ENCODE results near the gene GNPDA1. TPM values are rescaled to one million over a fixed set of nuclear protein-coding genes. Genes with fewer than 3 reads are reported as not detected.
"Not testable (repeated sequence)": the region's sequence is repeated elsewhere in the genome, so short reads cannot be mapped to it uniquely, and the experiment has no call there.

The GNPDA1 gene
- total RNA-seq, 4 donors from 2014 or later: 14.9 to 31.9 (median 23.5) TPM

- Histone ChIP-seq H3K4me3 (no peak overlapping the region), H3K36me3 (no peaks in the 10 kb centered on the region), H3K27ac (peak overlapping the region in 1 of 4 donors; percentile 18), H3K9me3 (no peaks in the 10 kb centered on the region), H3K27me3 (no peaks in the 10 kb centered on the region), H3K4me1 (no peaks in the 10 kb centered on the region)
- TF ChIP-seq POLR2A (IDR thresholded peaks at IDR 0.05) (no peak), CTCF (IDR thresholded peaks at IDR 0.05) (no peak)
- DNase-seq: peak in 1 of 3 donors; percentile 54
Measured at GRCh38 chr5:142053426-142054151, 40.8 kb upstream of the GNPDA1 start.

- not testable (repeated sequence) for H3K4me3 ChIP-seq, DNase-seq, H3K4me1 ChIP-seq, H3K27ac ChIP-seq, H3K27me3 ChIP-seq, H3K36me3 ChIP-seq, H3K9me3 ChIP-seq
Measured at GRCh38 chr5:142052026-142052425, 39.2 kb upstream of the GNPDA1 start.

GRCh38 chr5:142048272-142048671, 35.4 kb upstream of the GNPDA1 start:
- Histone ChIP-seq H3K27me3 (no peaks in the 10 kb centered on the region), H3K36me3 (no peaks in the 10 kb centered on the region), H3K4me3 (no peak overlapping the region), H3K27ac (no peak overlapping the region), H3K4me1 (no peaks in the 10 kb centered on the region), H3K9me3 (no peaks in the 10 kb centered on the region)
- DNase-seq: no peak
- no peak for TF ChIP-seq CTCF (IDR thresholded peaks at IDR 0.05)

GRCh38 chr5:142046191-142046590, 33.4 kb upstream of the GNPDA1 start:
- Histone ChIP-seq H3K27ac (no peak overlapping the region), H3K9me3 (no peaks in the 10 kb centered on the region), H3K4me3 (no peak overlapping the region), H3K27me3 (no peaks in the 10 kb centered on the region), H3K36me3 (no peaks in the 10 kb centered on the region), H3K4me1 (no peaks in the 10 kb centered on the region)
- DNase-seq: no peak
- no peak for TF ChIP-seq CTCF (IDR thresholded peaks at IDR 0.05)
- TF ChIP-seq POLR2A (IDR thresholded peaks at IDR 0.05): no peak

GRCh38 chr5:142040881-142041280, 28.1 kb upstream of the GNPDA1 start:
- not testable (repeated sequence) for H3K9me3 ChIP-seq, H3K4me1 ChIP-seq, H3K27ac ChIP-seq, DNase-seq, H3K4me3 ChIP-seq, H3K36me3 ChIP-seq, H3K27me3 ChIP-seq

- DNase-seq: no peak
- no peaks in the 10 kb centered on the region for H3K36me3 ChIP-seq
- H3K27ac ChIP-seq: no peak overlapping the region
- no peaks in the 10 kb centered on the region for H3K9me3 ChIP-seq
- H3K27me3 ChIP-seq: no peaks in the 10 kb centered on the region
- no peak for TF ChIP-seq CTCF (IDR thresholded peaks at IDR 0.05)
- H3K4me3 ChIP-seq: no peak overlapping the region
- H3K4me1 ChIP-seq: no peaks in the 10 kb centered on the region
Measured at GRCh38 chr5:142040285-142040684, 27.5 kb upstream of the GNPDA1 start.

- no peak overlapping the region for H3K27ac ChIP-seq
- no peaks in the 10 kb centered on the region for H3K9me3 ChIP-seq
- no peaks in the 10 kb centered on the region for H3K27me3 ChIP-seq
- no peak overlapping the region for H3K4me3 ChIP-seq
- DNase-seq: no peak
- no peaks in the 10 kb centered on the region for H3K36me3 ChIP-seq
- H3K4me1 ChIP-seq: no peaks in the 10 kb centered on the region
- TF ChIP-seq POLR2A (IDR thresholded peaks at IDR 0.05) (no peak), CTCF (IDR thresholded peaks at IDR 0.05) (no peak)
Measured at GRCh38 chr5:142038735-142039134, 25.9 kb upstream of the GNPDA1 start.

GRCh38 chr5:142037599-142037998, 24.8 kb upstream of the GNPDA1 start:
- H3K36me3 ChIP-seq, DNase-seq, H3K27ac ChIP-seq, H3K9me3 ChIP-seq, H3K4me1 ChIP-seq, H3K27me3 ChIP-seq, H3K4me3 ChIP-seq: not testable (repeated sequence)
